HG03439 (cell line): ENCODE results near the gene C6orf120.
A peak's percentile ranks its signal among the peaks of the same experiment; 100 is the strongest.
"Not testable (repeated sequence)": the region's sequence is repeated elsewhere in the genome, so short reads cannot be mapped to it uniquely, and the experiment has no call there.

ENCODE experiments used
- ATAC-seq: cut with Tn5 transposase; IDR thresholded peaks from one replicate; pipeline ENCODE4 v1.9.1; 2021; ENCODE audit warnings: mild to moderate bottlenecking, moderate library complexity; ENCODE audit not compliant: unreplicated experiment

C6orf120 gene

DNA sequence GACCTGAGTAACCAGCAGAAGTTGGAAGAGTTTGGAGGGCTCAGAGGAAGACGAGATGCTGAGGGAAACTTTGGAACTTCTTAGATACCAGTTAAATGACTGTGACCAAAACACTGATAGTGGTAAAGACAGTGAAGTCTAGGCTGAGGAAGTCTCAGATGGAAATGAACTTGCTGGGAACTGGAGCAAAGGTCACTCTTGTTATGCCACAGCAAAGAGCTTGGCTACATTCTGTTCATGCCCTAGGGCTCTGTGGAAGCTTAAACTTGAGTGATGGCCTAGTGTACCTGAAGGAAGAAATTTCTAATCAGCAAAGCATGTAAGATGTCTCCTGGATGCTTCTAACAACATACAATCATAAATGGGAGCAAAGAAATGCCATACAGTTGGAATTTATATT is 24.8 kb upstream of the C6orf120 start:
- no peak for ATAC-seq

DNA sequence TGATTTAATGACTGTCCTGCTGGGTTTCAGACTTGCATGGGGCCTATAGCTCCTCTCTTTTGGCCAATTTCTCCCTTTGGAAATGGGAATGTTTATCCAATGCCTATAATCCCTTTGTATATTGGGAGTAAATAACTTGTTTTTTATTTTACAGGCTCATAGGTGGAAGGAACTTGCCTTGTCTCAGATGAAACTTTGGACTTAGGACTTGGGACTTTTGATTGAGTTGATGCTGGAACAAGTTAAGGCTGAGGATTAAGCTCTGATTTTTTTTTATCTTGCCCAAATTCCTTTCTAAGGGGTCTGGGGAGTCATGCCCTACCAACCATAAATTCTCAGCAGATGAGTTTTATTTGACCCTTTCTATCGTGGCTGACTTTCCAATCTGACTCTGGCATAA is 23.6 kb upstream of the C6orf120 start:
- no peak for ATAC-seq

- no peak for ATAC-seq
These were observed 17.9 kb upstream of the C6orf120 start for GRCh38 chr6:169684056-169684455.

DNA sequence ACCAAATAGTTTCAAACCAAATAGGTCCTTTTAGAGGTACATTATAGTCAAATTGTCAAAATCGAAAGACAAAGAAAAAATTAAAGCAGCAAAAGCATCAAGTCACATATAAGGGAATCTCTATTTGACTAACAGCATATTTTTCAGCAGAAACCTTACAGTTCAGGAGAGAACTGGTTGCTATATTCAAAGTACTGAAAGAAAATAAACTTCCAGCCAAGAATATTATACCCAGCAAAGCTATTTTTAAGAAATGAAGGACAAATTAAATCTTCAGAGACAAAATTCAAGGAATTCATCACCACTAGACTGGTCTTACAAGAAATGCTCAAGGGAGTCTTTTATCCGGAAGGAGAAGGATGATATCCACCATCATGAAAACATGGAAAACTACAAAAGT is 16.1 kb upstream of the C6orf120 start:
- ATAC-seq = no peak

GRCh38 chr6:169689287-169689686 is 12.6 kb upstream of the C6orf120 start:
- no peak for ATAC-seq

- ATAC-seq = no peak
These were observed 10.7 kb upstream of the C6orf120 start for GRCh38 chr6:169691260-169691659.

DNA sequence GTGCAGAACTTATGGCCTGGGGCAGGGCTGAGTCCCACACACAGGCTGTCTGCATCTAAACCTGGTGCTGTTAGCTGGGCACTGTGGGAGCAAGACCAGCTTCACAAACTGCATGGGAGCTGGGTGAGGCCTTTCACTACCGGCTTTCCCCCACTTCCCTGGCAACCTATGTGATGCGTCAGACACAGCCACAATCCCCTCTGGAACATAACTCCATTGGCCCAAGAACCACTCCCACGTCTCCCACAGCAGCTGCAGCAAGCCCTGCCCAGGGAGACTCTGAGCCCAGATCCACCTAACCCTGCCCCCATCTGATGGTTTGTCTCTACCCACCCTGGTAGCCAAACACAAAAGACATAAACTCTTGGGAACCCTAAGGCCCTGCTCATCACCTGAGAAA is 9.4 kb upstream of the C6orf120 start:
- no peak for ATAC-seq

- no peak for ATAC-seq
These were observed 6.8 kb upstream of the C6orf120 start for GRCh38 chr6:169695131-169695530.

- ATAC-seq = not testable (repeated sequence)
These were observed 4.8 kb upstream of the C6orf120 start for GRCh38 chr6:169697115-169697514.

GRCh38 chr6:169700296-169700695 is 1.6 kb upstream of the C6orf120 start:
- ATAC-seq = no peak

GRCh38 chr6:169701311-169701953 is 494 bp upstream of the C6orf120 start:
- peak; percentile 8 for ATAC-seq

DNA sequence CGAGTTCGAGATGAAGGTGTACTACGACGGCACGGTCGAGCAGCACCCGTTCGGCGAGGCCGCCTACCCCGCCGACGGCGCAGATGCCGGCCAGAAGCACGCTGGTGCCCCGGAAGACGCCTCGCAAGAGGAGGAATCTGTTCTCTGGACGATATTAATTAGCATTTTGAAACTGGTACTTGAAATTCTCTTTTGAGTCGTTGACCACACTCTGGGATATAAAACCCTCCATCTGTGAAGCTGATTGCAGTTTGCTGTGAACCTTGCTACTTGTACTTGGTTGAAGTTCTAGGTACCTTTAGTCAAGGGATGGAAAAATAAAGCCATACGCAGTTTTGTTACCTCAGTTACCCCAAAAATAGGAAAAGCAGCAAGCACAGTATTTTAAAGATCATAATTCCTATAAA is 917 bp downstream of the C6orf120 start:
- no peak for ATAC-seq

- ATAC-seq = no peak
These were observed 5.8 kb downstream of the C6orf120 start for GRCh38 chr6:169707772-169708171.

GRCh38 chr6:169709293-169709692 is 7.4 kb downstream of the C6orf120 start:
- no peak for ATAC-seq

DNA sequence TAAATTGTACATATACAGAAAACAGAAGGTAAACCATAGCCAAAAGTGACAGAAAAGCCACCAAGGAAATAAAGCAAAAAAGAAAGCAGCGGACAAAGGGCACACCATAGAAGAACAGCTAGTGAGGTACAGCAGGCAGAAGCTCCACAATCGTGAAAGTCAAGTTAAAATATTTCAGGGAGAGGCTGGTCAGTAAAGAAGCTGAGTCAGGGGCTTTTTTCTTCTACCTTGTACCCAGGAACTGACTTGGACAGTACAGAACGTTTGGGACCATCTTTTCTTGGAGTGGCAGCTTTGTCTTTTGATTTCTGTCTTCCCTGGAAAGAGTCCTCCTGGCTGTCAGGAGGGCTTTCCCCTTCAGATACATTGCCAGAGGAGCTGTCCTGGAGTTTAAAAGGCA is 8.1 kb downstream of the C6orf120 start:
- no peak for ATAC-seq

DNA sequence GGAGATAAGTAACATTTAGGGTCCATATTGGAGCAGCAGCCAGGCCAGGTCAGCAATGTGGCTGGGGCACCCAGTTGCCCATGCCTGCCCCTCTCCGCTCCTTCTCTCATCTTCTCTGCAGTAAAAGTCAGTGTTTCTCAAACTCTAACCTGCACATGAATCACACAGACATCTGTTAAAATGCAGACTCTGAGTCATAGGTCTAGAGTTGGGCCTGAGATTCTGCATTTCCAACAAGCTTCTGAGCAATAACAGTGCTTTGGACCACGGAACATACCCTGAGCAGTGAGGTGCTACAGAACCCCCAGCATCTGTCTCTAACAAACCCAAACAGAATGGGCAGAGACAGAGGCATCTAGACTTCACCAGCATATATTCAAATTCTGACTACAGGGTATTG is 12.3 kb downstream of the C6orf120 start:
- ATAC-seq = no peak

DNA sequence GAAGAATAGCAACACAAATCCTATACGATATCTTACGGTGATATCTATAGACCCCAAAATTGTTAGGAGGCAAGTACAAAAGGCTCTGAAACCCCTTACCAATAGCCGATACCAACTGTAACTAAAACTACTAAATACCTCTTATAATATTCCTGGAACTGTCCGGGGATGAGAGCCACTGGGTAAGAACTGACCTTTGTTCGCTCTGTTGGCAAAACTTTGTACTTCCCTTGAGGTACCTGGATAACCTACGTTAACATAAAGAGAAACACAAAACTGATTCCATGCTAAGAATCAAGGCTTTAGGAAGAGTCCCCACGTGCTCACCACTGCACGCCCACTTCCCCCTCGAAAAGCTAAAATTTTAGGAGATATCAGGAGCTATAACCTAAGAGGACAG is 12.7 kb downstream of the C6orf120 start:
- ATAC-seq = no peak

GRCh38 chr6:169719117-169719516 is 17.2 kb downstream of the C6orf120 start:
- no peak for ATAC-seq

DNA sequence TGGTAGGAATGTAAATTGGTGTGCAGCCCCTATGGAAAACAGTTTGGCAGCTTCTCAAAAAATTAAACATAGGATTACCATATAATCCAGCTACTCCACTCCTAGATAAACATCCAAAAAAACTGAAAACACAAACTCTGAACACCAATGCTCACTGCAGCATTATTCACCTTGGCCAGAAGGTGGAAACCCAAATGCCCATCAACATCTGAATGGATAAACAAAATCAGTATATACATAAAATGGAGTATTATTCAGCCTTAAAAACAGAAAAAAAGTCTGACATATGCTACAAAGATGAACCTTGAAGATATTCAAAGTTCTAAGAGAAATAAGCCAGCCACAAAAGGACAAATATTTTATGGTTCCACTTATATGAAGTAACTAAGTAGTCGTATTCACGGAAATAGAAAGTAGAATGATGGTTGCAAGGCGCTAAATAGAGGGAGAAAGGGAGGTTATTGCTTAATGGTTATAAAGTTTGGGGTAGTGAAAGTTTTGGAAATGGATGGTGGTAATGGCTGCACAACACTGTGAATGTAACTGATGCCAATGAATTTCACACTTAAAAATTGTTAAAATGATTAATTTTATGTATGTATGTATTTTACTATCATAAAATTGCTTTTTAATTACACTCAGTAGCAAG is 18.4 kb downstream of the C6orf120 start:
- no peak for ATAC-seq

- peak; percentile 29 for ATAC-seq
These were observed 20.7 kb downstream of the C6orf120 start for GRCh38 chr6:169722362-169723199.

- peak; percentile 33 for ATAC-seq
These were observed 21.4 kb downstream of the C6orf120 start for GRCh38 chr6:169723200-169723909.
